ENCODE measurements around the gene MYH16.
"Not testable (repeated sequence)": the region's sequence is repeated elsewhere in the genome, so short reads cannot be mapped to it uniquely, and the experiment has no call there.

The MYH16 gene

GRCh38 chr7:99308461-99309074 is 35.9 kb downstream of the MYH16 start:
- DNase-seq, result no peak

- DNase-seq, result no peak
Measured at GRCh38 chr7:99309111-99309510, 36.5 kb downstream of the MYH16 start.

DNA sequence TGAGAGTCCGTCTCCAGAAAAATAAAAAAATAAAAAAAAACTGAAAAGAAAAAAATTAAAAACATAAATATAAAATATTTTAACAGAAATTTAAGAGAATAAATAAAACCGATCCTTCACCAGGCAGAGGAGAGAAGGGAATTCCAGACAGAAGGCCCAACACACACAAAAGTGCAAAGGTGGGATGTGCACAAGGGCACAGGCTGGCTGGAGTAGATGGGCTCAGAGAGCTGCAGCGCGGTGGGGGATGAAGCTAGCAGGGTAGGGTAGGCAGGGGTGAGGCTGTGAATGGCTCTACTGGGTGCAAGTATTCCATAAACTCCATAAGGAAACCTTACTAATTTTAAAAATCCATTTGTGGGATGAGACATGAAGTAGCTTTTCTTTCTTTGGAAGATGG is 37.4 kb downstream of the MYH16 start:
- no peak for DNase-seq

DNA sequence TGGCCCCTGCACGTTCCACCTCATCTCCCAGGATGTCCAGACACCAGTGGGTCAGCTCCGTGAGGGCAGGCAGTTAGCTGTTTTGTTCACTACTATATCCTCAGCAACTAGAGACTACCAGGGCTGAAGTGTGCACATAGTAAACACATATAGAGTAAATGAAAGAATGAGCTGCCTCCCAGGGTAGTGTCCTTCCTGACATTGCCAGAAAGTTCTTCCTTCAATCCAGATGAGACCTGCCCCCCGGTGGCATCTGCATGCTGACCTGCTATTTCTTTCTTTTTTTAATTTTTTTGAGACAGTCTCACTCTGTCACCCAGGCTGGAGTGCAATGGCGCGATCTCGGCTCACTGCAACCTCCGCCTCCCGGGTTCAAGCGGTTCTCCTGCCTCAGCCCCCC is 39.1 kb downstream of the MYH16 start:
- no peak for DNase-seq

DNA sequence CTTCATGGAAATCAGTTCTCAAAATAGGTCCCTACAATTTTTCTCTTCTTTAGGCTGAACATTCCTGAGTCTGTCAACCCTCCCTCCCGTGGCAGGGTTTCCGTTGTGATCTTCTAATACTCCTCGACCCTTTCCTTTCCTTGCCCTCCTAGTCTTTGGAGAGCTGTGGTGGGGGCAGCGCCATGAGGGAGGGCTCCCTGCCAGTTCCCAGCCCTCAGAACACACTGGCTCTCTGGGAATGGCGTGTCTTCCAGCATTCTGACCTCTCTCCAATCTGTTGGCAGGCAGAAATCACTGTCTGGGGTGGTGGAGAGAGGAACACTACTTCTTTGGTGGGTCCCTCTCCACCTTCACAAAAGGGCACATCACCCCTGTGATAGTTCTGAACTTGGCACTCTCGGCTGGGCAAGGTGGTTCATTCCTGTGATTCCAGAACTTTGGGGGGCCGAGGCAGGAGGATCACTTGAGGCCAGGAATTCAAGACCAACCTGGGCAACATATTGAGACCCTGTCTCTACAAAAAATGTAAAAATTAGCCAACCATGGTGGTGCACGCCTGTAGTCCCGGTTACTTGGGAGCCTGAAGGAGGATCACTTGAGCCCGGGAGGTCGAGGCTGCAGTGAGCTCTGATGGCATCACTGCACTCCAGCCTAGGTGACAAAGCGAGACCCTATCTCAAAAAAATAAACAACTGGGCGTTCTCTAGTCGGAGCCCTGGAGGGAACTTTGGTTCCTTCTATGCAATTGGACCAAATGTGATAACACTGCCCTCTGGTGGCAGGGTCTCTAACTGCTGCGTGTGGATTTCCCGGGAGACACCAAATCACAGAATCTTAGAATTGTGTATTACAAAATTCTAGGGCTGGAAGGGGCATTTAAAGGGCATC is 39.9 kb downstream of the MYH16 start:
- DNase-seq, result peak in 10 of 14 donors; percentile 4 to 62 (median 28)

GRCh38 chr7:99313204-99313573 is 40.5 kb downstream of the MYH16 start:
- no peak for DNase-seq

GRCh38 chr7:99314504-99314903 is 41.9 kb downstream of the MYH16 start:
- DNase-seq, result no peak

DNA sequence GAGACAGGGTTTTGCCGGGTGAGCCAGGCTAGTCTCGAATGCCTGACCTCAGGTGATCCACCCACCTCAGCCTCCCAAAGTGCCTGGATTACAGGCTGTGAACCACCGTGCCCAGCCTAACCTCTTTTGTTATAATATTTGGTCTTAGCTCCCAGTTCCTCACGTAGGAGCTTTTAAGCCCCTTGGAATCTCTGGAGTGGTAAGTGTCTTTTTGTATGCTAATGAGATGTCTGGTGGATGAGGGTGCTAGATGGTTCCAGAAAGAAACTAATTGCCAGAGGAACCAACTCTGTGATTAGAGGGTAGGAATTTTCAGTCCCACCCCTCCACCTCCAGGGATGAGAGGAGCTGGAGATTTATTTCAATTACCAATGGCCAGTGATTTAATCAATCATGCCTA is 47.7 kb downstream of the MYH16 start:
- no peak for DNase-seq

DNA sequence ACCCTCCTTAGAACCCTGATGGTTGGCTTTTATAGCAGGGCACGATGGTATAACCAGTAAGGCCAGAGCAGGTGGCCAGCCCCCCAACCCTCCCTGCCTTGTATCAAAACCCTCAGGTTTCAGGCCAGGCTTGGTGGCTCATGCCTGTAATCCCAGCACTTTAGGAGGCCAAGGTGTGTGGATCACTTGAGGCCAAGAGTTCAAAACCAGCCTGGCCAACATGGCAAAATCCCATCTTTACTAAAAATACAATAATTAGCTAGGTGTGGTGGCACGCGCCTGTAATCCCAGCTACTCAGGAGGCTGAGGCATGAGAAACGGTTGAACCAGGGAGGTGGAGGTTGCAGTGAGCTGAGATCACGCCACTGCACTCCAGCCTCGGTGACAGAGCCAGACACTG is 50.0 kb downstream of the MYH16 start:
- DNase-seq, result not testable (repeated sequence)

GRCh38 chr7:99324559-99324958 is 51.9 kb downstream of the MYH16 start:
- no peak for DNase-seq

DNA sequence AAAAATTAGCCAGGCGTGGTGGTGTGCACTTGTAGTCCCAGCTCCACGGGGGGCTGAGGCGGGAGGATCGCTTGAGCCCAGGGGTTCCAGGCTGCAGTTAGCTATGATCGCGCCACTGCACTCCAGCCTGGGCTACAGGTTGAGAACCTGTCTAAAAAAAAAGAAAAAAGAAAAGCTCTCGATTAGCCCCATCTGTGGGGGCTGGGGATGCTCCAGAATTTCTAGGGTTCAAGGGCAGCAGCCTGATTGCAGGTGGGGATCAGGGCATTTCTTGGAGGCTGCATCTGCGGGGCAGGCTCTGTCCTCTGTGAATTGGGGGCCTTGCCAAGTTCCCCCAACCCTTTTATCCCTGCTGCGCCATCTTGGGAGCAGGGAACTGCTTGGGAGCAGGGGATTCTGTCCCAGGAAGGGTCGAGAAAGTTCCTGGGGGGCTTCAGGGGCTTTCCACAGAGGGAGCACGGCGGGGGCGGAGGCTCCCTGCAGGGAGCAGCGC is 52.4 kb downstream of the MYH16 start:
- DNase-seq, result peak in 2 of 14 donors; percentile 22 to 27

- DNase-seq, result peak; percentile 34 to 94 (median 80)
Measured at GRCh38 chr7:99325592-99326407, 53.2 kb downstream of the MYH16 start, which contains the start of gene ARPC1A. Gene ARPC1A, plus strand, starts transcription at chr7:99325898. Its CDS starts 7,456 bp downstream, at chr7:99333354.

GRCh38 chr7:99326408-99326782 is 53.8 kb downstream of the MYH16 start:
- DNase-seq, result no peak

- not testable (repeated sequence) for DNase-seq
Measured at GRCh38 chr7:99330314-99330961, 57.8 kb downstream of the MYH16 start.

DNA sequence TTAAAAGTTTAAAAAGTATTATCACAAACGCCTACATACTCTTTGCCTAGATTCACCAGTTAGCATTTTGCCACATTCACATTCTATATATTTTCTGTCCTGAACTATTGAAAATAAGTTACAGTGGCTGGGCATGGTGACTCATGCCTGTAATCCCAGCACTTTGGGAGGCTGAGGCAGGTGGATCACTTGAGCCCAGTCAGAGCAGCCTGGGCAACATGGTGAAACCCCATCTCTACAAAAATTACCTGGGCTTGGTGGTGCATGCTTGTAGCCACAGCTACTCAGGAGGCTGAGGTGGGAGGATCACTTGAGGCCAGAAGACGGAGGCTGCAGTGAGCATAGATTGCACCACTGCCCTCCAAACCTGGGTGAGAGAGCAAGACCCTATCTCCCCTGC is 58.4 kb downstream of the MYH16 start:
- DNase-seq, result no peak

DNA sequence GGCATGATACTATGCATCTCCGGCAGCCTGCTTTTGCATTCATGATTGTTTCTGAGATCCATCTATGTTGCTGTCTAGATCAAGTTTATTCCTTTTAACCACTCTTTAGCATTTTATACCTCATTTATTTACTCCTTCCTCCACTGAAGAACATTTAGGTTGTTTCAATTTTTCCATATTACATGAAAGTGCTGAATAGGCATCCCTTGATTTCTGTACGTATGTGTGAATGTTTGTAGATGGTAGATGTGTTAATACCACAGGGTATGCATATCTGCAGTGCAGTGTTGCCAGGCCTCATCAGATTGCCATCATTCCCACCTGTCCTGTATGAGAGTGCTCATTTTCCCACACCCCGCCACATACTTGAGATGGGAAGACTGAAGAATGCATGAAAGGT is 67.0 kb downstream of the MYH16 start:
- no peak for DNase-seq

GRCh38 chr7:99340659-99341058 is 68.0 kb downstream of the MYH16 start:
- no peak for DNase-seq

GRCh38 chr7:99344061-99344647 is 71.5 kb downstream of the MYH16 start:
- no peak for DNase-seq

DNA sequence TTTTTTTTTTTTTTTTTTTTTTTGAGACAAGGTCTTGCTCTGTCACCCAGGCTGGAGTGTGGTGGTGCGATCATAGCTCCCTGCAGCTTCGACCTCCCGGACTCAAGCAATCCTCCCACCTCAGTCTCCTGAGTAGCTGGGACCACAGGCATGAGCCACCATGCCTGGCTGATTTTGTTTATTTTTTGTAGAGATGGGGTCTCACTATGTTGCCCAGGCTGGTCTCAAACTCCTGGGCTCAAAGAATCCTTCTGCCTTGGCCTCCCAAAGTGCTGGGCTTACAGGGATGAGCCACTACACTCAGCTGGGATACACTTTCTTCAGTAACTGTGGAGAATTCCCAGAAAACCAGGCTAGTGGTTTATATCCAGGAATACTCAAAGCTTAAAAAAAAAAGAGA is 78.0 kb downstream of the MYH16 start:
- DNase-seq, result not testable (repeated sequence)

GRCh38 chr7:99352247-99352646 is 79.6 kb downstream of the MYH16 start:
- no peak for DNase-seq

DNA sequence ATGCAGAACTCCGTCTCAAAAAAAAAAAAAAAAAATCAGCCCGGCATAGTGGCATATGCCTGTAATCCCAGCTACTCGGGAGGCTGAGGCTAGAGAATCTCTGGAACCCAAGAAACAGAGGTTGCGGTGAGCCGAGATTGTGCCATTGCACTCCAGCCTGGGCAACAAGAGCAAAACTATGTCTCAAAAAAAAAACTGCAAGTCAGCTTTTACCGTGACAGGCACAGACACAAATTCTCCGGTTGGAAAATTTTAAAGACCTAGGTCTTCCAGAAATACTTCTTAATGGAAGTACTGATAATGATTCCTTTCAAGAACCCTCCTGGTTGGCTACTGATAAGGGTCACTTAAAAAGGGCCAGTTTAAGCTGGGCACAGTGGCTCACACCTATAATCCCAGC is 82.5 kb downstream of the MYH16 start:
- DNase-seq, result no peak
